Effector memory CD4-positive, alpha-beta T cell (primary cell): ENCODE measurements around the gene FAM222B.

Experiments
- DNase-seq, 3 donors: peaks; one replicate each; pipeline ENCODE4 v3.0.0-alpha.2; 2020
- H3K27ac ChIP-seq: 2 replicates; pipeline ENCODE4 v1.7.0; 2013; ENCODE audit warnings: mild to moderate bottlenecking, low read length, moderate library complexity; ENCODE audit not compliant: insufficient read depth, poor library complexity, severe bottlenecking
- H3K27me3 ChIP-seq: replicated peaks from 2 replicates; pipeline ENCODE4 v1.7.0; 2013; ENCODE audit warnings: mild to moderate bottlenecking, low read length; ENCODE audit not compliant: insufficient read depth, control insufficient read depth, poor library complexity, severe bottlenecking
- H3K36me3 ChIP-seq: 2 replicates; pipeline ENCODE4 v1.7.0; 2013; ENCODE audit warnings: mild to moderate bottlenecking, low read length, moderate library complexity; ENCODE audit not compliant: control insufficient read depth, insufficient read depth
- H3K4me1 ChIP-seq: 2 replicates; pipeline ENCODE4 v1.7.0; 2013; ENCODE audit warnings: low read length, mild to moderate bottlenecking; ENCODE audit not compliant: control insufficient read depth, insufficient read depth, poor library complexity, severe bottlenecking
- H3K4me3 ChIP-seq: 2 replicates; pipeline ENCODE4 v1.7.0; 2013; ENCODE audit warnings: low read length, low read depth, mild to moderate bottlenecking; ENCODE audit not compliant: insufficient read depth, poor library complexity, severe bottlenecking
- H3K9me3 ChIP-seq: 2 replicates; pipeline ENCODE4 v1.7.0; 2013; ENCODE audit warnings: mild to moderate bottlenecking, low read length, moderate library complexity; ENCODE audit not compliant: control insufficient read depth

The FAM222B gene

DNA sequence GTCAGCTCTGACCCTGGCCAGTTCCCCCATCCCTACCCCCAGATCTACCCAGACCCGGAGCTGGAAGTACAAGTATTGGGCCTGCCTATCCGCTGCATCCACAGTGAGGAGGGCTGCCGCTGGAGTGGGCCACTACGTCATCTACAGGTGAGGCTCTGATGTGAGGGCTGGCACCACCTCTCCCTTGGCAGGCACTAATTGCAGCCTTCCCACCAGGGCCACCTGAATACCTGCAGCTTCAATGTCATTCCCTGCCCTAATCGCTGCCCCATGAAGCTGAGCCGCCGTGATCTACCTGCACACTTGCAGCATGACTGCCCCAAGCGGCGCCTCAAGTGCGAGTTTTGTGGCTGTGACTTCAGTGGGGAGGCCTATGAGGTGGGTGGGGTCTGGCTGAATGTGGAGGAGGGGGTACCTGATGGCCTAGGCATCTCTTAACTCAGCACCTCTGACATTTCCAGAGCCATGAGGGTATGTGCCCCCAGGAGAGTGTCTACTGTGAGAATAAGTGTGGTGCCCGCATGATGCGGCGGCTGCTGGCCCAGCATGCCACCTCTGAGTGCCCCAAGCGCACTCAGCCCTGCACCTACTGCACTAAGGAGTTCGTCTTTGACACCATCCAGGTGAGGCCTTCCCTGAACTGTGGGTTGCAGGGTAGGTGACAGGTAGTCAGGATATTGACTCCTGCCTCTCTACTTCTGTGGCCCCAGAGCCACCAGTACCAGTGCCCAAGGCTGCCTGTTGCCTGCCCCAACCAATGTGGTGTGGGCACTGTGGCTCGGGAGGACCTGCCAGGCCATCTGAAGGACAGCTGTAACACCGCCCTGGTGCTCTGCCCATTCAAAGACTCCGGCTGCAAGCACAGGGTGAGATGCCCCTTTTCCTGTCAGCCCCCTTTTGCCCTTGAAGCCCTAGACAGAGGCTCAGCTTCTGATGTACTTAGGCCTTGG lies 94.5 kb downstream of the FAM222B start:
- Histone ChIP-seq H3K4me3 (no peak overlapping the region), H3K9me3 (no peaks in the 10 kb centered on the region), H3K36me3 (peaks cover 10% of the 10 kb centered on the region)

DNA sequence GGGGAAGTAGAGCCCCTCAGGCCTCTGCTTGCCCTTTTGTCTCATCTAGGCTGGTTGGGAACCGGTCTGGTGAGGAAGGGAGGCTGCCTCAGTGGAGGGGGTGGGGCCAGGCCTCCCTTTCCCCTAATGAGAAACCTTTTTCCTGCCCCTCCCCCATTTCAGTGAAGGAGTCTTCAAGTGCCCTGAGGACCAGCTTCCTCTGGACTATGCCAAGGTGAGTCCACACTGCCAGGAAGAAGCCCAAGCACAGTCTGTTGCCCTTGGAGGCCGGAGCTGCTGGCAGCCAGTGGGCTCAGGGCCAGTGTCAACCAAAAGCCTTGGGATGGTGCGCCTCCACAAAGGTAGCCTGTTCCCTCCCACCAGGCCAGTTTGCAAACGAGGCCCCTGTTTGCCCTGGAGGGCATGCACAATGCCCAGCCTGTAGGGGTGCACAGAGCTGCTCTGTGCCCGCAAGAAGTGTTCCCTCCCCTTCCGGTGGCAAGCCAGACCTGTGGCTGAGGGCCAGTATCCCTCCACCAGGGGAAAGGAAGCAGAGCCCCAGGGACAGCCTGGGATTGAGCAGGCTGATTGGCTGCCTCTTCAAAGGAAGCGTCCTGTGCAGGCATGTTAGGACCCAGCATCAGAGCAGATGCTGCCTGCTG lies 95.4 kb downstream of the FAM222B start:
- Histone ChIP-seq H3K4me1 (peaks cover 28% of the 10 kb centered on the region), H3K9me3 (no peaks in the 10 kb centered on the region), H3K27ac (no peak overlapping the region), H3K36me3 (peaks cover 10% of the 10 kb centered on the region), H3K4me3 (no peak overlapping the region), H3K27me3 (no peaks in the 10 kb centered on the region)
- no peak for DNase-seq

More for the DNA sequence above, 94.5 kb downstream of the FAM222B start:
- no peak overlapping the region for H3K27ac ChIP-seq
- H3K4me1 ChIP-seq = peaks cover 27% of the 10 kb centered on the region
- no peaks in the 10 kb centered on the region for H3K27me3 ChIP-seq
- DNase-seq = no peak

DNA sequence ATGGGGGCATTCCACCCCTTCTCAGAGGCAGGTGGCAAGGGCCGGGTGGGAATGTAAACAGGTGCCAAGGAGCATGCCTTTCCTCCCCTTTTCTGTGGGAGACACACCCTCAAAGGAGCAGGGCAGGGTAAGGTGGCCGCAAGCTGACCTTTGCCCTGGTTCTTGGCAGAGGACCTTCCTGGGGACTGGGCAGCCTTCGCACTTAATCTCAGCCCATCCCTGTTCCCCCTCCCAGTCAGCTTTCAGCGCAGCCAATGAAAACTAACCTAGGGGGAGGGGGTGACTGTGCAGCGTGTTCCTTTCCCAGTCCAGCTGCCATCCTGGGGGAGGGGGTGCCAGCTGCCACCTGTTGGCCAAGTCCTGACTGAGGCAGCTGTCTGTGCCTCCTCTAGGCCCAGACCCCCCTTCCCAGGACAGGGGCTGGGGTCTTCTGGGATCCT lies 96.0 kb downstream of the FAM222B start:
- Histone ChIP-seq H3K36me3 (peaks cover 10% of the 10 kb centered on the region), H3K4me3 (no peak overlapping the region)
- DNase-seq = no peak

DNA sequence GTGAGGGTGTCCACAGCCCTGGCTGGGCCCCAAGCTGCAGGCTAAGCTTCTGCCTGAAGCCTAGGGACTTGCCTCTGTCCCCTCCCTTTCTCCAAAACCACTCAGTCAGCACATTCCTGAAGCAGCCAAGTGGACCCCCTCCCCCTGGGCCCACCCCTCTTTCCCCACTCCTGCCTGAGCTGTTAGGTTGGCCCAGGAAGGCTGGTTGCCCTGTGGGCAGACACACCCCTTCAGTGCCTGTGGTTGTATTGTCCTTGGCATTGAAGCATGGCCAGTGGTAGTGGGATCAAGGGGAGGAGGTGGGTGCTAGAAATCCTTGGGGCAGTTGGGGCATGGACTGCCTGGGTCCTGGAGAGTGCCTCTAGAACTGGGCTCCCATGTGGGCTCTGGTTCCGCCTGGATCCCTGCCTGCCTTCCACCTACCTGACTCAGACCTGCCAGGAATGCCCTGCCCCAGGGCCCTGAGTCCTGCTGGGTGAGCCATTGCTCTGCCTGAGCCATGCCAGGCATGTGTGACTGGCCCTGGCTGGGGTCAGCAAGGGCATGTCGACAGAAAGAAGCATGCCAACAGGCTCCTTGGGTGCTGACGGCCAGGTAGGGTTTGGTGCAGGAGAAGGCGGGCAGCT lies 96.7 kb downstream of the FAM222B start:
- peaks cover 28% of the 10 kb centered on the region for H3K4me1 ChIP-seq
- H3K36me3 ChIP-seq = peaks cover 10% of the 10 kb centered on the region
- H3K27ac ChIP-seq = peak overlapping the region; percentile 91
- no peaks in the 10 kb centered on the region for H3K27me3 ChIP-seq
- DNase-seq = no peak
- H3K9me3 ChIP-seq = no peaks in the 10 kb centered on the region
- H3K4me3 ChIP-seq = peak overlapping the region; percentile 73

More for the DNA sequence above, 96.0 kb downstream of the FAM222B start:
- Histone ChIP-seq H3K27me3 (no peaks in the 10 kb centered on the region), H3K4me1 (peaks cover 28% of the 10 kb centered on the region), H3K9me3 (no peaks in the 10 kb centered on the region), H3K27ac (no peak overlapping the region)

DNA sequence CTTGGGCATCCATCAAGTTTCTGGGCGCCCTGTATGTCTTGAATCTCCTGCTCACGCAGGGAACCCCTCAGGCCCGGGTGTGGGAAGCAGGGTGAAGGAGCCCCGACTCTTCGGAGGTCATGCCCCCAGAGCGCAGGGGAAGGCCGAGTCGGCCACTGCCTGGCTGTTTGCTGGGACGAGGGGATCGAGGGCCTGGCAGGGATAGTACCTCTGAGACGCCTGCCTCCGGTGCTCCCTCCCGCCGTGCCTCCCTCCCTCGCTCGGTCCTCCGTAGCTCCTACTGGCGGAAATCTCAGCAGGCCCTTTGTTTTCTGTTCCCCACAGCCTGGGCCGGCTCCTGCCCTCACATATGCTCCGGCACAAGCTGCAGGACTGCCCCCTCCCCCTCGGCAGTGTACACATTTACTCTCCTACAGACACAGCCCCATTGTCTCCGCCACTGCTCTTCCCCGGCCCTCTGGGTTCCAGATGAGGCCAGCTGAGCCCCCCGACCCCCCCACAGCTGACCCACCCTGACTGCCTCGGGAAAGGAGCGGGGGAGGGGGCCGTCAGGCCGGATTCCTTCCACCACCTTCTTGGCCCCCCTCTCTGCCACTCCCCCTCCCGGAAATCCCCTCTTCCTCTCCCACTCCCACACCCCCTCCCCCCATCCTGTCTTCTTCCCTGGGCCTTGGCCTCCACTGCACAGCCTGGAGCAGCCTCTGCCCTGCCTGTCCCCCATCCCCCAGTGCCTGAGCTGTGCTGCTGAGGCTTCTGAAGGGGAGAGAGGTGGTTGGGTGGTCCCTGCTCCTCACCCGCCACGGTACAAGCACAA lies 97.4 kb downstream of the FAM222B start:
- Histone ChIP-seq H3K9me3 (no peaks in the 10 kb centered on the region), H3K36me3 (peaks cover 10% of the 10 kb centered on the region), H3K27ac (peak overlapping the region; percentile 91), H3K4me3 (peak overlapping the region; percentile 73), H3K4me1 (peaks cover 28% of the 10 kb centered on the region), H3K27me3 (no peaks in the 10 kb centered on the region)
- DNase-seq = peak in 1 of 3 donors; percentile 6

DNA sequence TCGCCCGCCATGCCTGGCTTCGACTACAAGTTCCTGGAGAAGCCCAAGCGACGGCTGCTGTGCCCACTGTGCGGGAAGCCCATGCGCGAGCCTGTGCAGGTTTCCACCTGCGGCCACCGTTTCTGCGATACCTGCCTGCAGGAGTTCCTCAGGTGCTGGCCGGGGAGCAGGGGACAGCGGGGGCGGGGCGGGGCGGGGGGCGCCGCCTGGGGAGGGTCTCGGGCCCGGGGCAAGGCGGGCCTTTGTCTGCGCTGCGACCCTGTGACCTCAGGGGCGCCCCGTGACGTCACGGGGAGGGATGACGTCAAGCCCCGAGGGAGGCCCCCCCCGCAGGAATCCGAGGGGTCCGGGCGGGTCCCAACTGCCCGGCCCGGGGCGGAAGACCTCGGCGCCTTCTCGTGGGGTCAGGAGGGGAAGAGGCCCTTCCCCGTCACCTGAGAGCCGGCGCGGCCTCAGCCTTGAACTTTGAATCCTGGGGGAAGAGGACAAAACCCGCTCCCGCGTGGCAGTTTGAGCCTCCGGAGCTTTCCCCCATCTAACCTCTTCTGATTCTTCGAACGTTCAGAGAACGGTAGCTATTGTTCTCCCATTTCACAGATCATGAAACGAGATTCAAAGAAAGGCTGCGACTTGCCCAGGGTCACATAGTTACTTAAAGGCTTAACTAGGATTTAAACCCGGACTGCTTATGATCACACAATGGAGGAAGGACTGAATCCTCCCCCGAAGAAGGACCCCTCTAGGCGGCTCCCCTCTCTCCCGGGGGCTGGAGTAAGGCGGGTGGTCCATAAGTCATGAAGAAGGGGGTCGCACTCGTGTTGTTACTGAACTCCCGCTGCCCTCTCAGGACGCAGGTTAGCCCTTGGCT lies 98.3 kb downstream of the FAM222B start:
- Histone ChIP-seq H3K4me1 (peaks cover 24% of the 10 kb centered on the region), H3K4me3 (peak overlapping the region; percentile 73), H3K27me3 (no peaks in the 10 kb centered on the region), H3K9me3 (no peaks in the 10 kb centered on the region), H3K27ac (peak overlapping the region; percentile 91), H3K36me3 (peaks cover 10% of the 10 kb centered on the region)
- DNase-seq = peak; percentile 49 to 62 (median 56)

DNA sequence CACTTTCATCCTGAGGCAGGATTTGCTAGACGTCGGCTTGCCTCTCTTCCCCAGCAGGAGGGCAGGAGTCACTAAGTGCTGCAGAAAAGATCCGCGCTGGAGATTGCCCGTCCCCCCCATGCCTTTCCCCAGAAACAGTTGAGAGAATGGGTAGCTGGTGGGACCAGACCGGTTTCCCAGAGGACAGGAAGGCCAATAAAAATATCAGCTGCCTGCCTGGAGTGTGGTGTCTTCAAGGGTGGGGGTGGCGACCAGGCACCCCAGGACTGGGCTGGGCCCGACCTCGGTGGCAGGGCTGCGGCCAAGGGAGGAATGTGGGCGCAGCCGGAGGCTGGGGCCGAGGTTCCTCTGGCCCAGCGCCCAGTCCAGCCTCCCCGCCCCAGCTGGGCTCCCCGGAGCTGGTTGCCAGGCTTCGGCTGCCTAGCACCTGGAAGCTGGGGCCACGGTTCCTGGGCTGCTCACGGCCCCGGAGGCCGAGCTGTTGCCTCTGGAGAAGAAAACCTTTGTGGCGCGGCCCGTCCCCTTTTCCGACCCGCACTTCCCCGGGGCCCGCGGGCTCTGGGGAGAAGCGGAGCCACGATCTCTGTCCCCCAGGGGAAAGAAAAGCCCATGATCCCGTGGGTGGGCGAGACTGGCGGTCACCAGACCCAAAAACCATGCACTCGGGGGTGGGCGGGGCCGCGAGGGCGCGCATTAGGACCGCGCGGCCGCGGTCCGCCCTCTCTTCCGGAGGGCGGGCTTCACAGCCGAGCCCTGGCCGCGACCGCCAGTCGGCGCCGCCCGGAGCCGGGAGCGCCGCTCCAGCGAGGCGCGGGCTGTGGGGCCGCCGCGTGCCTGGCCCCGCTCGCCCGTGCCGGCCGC lies 99.1 kb downstream of the FAM222B start, which contains the start of gene TRAF4:
Gene TRAF4 (plus strand): TSS at position 769 of the 861 bp plus-strand sequence. CDS start 102 bp downstream, outside the sequence.
- Histone ChIP-seq H3K4me3 (peak within 1 kb of the TSS; percentile 73), H3K36me3 (peaks cover 10% of the 10 kb centered on the region), H3K27me3 (no peaks in the 10 kb centered on the region), H3K4me1 (peaks cover 30% of the 10 kb centered on the region), H3K9me3 (no peaks in the 10 kb centered on the region), H3K27ac (peak within 1 kb of the TSS; percentile 91)
- peak; percentile 57 to 68 (median 62) for DNase-seq
